H9 (cell line): ENCODE measurements around the gene FAP. TPM values are rescaled to one million over a fixed set of nuclear protein-coding genes. Genes with fewer than 3 reads are reported as not detected.

Source experiments
- DNase-seq: peaks from one replicate; pipeline ENCODE4 v3.0.0-alpha.2; 2017
- H2AFZ ChIP-seq: one replicate; pipeline ENCODE4 v1.6.1; 2013; ENCODE audit warnings: mild to moderate bottlenecking, low read length, control low read depth, moderate library complexity
- H2AK5ac ChIP-seq: 2 replicates; pipeline ENCODE4 v1.6.1; 2013; ENCODE audit warnings: low read length, control low read depth, mixed read lengths; ENCODE audit not compliant: insufficient read length
- H2BK120ac ChIP-seq: one replicate; pipeline ENCODE4 v1.6.1; 2013; ENCODE audit warnings: low read depth, mild to moderate bottlenecking, low read length, control low read depth, inconsistent platforms; ENCODE audit not compliant: poor library complexity, severe bottlenecking
- H2BK12ac ChIP-seq: 2 replicates; pipeline ENCODE4 v1.6.1; 2013; ENCODE audit warnings: low read length, control low read depth, mixed read lengths, low read depth; ENCODE audit not compliant: insufficient read length
- H2BK15ac ChIP-seq: 2 replicates; pipeline ENCODE4 v1.6.1; 2013; ENCODE audit warnings: low read depth, low read length, control low read depth
- H2BK20ac ChIP-seq: one replicate; pipeline ENCODE4 v1.6.1; 2013; ENCODE audit warnings: low read depth, mild to moderate bottlenecking, low read length, control low read depth, inconsistent platforms; ENCODE audit not compliant: poor library complexity, severe bottlenecking
- H2BK5ac ChIP-seq: 2 replicates; pipeline ENCODE4 v1.6.1; 2013; ENCODE audit warnings: low read length, control low read depth, mixed read lengths; ENCODE audit not compliant: insufficient read length
- H3K14ac ChIP-seq: 2 replicates; pipeline ENCODE4 v1.6.1; 2013; ENCODE audit warnings: low read length, control low read depth; ENCODE audit not compliant: insufficient read depth
- H3K18ac ChIP-seq: 2 replicates; pipeline ENCODE4 v1.6.1; 2013; ENCODE audit warnings: low read depth, mild to moderate bottlenecking, mixed read lengths, low read length, control low read depth; ENCODE audit not compliant: insufficient read length
- H3K23ac ChIP-seq: 2 replicates; pipeline ENCODE4 v1.6.1; 2013; ENCODE audit warnings: low read length, control low read depth, mixed read lengths, low read depth; ENCODE audit not compliant: insufficient read length
- H3K23me2 ChIP-seq: 2 replicates; pipeline ENCODE4 v1.6.1; 2013; ENCODE audit warnings: low read depth, mild to moderate bottlenecking, mixed read lengths, low read length, control low read depth; ENCODE audit not compliant: insufficient read length, poor library complexity, severe bottlenecking
- H3K27ac ChIP-seq: 2 replicates; pipeline ENCODE4 v1.5.1; 2013; ENCODE audit warnings: low read length, control low read depth, mixed read lengths, low read depth; ENCODE audit not compliant: insufficient read length
- H3K27me3 ChIP-seq: 2 replicates; pipeline ENCODE4 v1.6.1; 2013; ENCODE audit warnings: low read length, control low read depth, inconsistent platforms; ENCODE audit not compliant: insufficient read depth
- H3K4ac ChIP-seq: 2 replicates; pipeline ENCODE4 v1.6.1; 2013; ENCODE audit warnings: low read depth, mild to moderate bottlenecking, control low read depth, inconsistent platforms, low read length, moderate library complexity
- H3K4me1 ChIP-seq: 2 replicates; pipeline ENCODE4 v1.6.1; 2013; ENCODE audit warnings: low read length, control low read depth, inconsistent platforms; ENCODE audit not compliant: insufficient read depth
- H3K4me2 ChIP-seq: 2 replicates; pipeline ENCODE4 v1.6.1; 2013; ENCODE audit warnings: low read length, control low read depth, mixed read lengths; ENCODE audit not compliant: insufficient read length, insufficient read depth
- H3K56ac ChIP-seq: 2 replicates; pipeline ENCODE4 v1.6.1; 2013; ENCODE audit warnings: low read depth, mild to moderate bottlenecking, mixed read lengths, low read length, control low read depth; ENCODE audit not compliant: insufficient read length
- H3K79me1 ChIP-seq: 2 replicates; pipeline ENCODE4 v1.6.1; 2013; ENCODE audit warnings: low read depth, mild to moderate bottlenecking, moderate library complexity, low read length, control low read depth, inconsistent platforms; ENCODE audit not compliant: insufficient read depth, poor library complexity, severe bottlenecking
- H3K79me2 ChIP-seq: 2 replicates; pipeline ENCODE4 v1.6.1; 2013; ENCODE audit warnings: low read length, control low read depth, inconsistent platforms; ENCODE audit not compliant: insufficient read depth
- H3K9ac ChIP-seq: 2 replicates; pipeline ENCODE4 v1.6.1; 2013; ENCODE audit warnings: low read length, control low read depth, mixed read lengths; ENCODE audit not compliant: insufficient read length; ENCODE audit errors: extremely low read depth
- H3K9me3 ChIP-seq: one replicate; pipeline ENCODE4 v1.6.1; 2013; ENCODE audit warnings: low read depth, low read length, inconsistent platforms; ENCODE audit not compliant: control insufficient read depth
- H3T11ph ChIP-seq: one replicate; pipeline ENCODE4 v1.6.1; 2013; ENCODE audit warnings: mild to moderate bottlenecking, low read length, control low read depth, inconsistent platforms
- H4K20me1 ChIP-seq: one replicate; pipeline ENCODE4 v1.6.1; 2013; ENCODE audit not compliant: control insufficient read depth, insufficient read length, insufficient read depth
- H4K5ac ChIP-seq: 2 replicates; pipeline ENCODE4 v1.6.1; 2013; ENCODE audit warnings: low read depth, mild to moderate bottlenecking, mixed read lengths, low read length, control low read depth; ENCODE audit not compliant: insufficient read length
- H4K8ac ChIP-seq: replicated peaks from 2 replicates; pipeline ENCODE4 v1.6.1; 2013; ENCODE audit warnings: low read length, control low read depth, mixed read lengths, low read depth; ENCODE audit not compliant: insufficient read length
- H4K91ac ChIP-seq: 2 replicates; pipeline ENCODE4 v1.6.1; 2013; ENCODE audit warnings: low read depth, mild to moderate bottlenecking, moderate library complexity, mixed read lengths, low read length, control low read depth; ENCODE audit not compliant: insufficient read length
- H3K27ac Mint-ChIP-seq, 3 experiments: 2 replicates in 2 of 3; 3 replicates in 1 of 3; pipeline ENCODE4 v1.8.0; 2020 to 2021; ENCODE audit warnings: mixed read lengths in 3 of 3, mild to moderate bottlenecking in 1 of 3, moderate library complexity in 1 of 3
- H3K27me3 Mint-ChIP-seq: 2 replicates; pipeline ENCODE4 v1.8.0; 2021; ENCODE audit warnings: low read depth, mild to moderate bottlenecking, moderate library complexity, mixed read lengths
- H3K36me3 Mint-ChIP-seq, 3 experiments: 2 replicates in 2 of 3; 3 replicates in 1 of 3; pipeline ENCODE4 v1.8.0; 2020 to 2021; ENCODE audit warnings: low read depth in 3 of 3, mixed read lengths in 3 of 3; ENCODE audit not compliant: insufficient read depth in 1 of 3
- H3K4me1 Mint-ChIP-seq, 2 experiments: 2 replicates each; pipeline ENCODE4 v1.8.0; 2020; ENCODE audit warnings: mixed read lengths in 2 of 2
- H3K4me3 Mint-ChIP-seq, 2 experiments: 2 replicates in 1 of 2; 3 replicates in 1 of 2; pipeline ENCODE4 v1.8.0; 2020 to 2021; ENCODE audit warnings: mild to moderate bottlenecking in 2 of 2, mixed read lengths in 2 of 2, moderate library complexity in 1 of 2
- H3K9me3 Mint-ChIP-seq, 2 experiments: 2 replicates in 1 of 2; 3 replicates in 1 of 2; pipeline ENCODE4 v1.8.0; 2020; ENCODE audit warnings: mild to moderate bottlenecking in 2 of 2, mixed read lengths in 2 of 2, moderate library complexity in 1 of 2
- WGBS: extraction: QIAGEN DNeasy Blood & Tissue Kit; methylation state at CpG from one replicate; pipeline ENCODE4 v1.1.7; 2013; ENCODE audit warnings: missing lambda C conversion rate, low lambda C conversion rate, mixed read lengths; ENCODE audit not compliant: insufficient read length; ENCODE audit errors: extremely low coverage; 5-methylcytosine and 5-hydroxymethylcytosine counted together
- total RNA-seq: library from RNA; stranded (reverse); gene quantifications from 2 replicates; pipeline ENCODE4 v1.2.1, GENCODE V29; 2021
- TF ChIP-seq, protein P1 (sequence below): fragments of 200-600 bp; sonication (generic); conservative IDR thresholded peaks from 3 replicates; pipeline ENCODE4 v1.8.0; 2021; ENCODE audit warnings: antibody characterized with exemption, mild to moderate bottlenecking

The FAP gene
- total RNA-seq, 1 experiment from 2014 or later: not detected

DNA sequence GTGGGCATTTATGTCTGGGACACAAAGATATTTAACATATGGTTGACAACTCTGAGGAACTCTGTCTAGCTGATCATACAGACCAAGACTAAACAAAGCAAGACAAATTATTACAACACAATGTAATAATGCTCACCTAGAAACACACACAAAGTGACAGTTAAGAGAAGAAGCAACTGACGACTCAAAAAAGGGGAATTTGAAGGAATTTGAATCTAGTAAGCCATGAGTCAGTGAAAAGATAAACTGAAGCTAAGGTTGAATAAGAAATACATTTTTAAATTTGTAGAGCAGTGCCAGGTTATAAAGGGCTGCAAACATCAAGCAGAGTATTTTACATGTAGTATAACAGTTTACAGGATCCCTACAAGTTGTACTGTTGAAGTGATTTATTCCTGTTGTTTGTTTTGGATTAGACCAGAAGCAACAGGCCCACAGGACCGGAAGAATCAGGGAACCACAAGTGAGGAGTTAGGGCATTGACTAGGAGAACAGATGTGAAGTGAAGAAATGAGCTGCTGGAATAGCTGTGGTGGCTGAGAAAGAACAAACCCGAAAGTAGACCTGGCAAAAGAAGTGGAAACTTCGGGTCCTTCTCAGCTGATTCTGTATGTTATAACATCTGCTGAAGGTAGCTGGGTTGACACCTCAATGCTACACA, 39.6 kb upstream of the FAP start:
- Mint-ChIP-seq H3K4me3 (no peak overlapping the region), H3K27me3 (peaks cover 2% of the 10 kb centered on the region; the same call in 1 of the 2 replicates), H3K9me3 (no peaks in the 10 kb centered on the region), H3K27ac (no peak overlapping the region), H3K36me3 (no peaks in the 10 kb centered on the region), H3K4me1 (no peaks in the 10 kb centered on the region)
- Histone ChIP-seq H2AFZ (no peak overlapping the region), H3K79me2 (no peaks in the 10 kb centered on the region), H3K4me1 (no peaks in the 10 kb centered on the region), H3K4ac (no peak overlapping the region), H3K4me2 (no peak overlapping the region), H3K56ac (no peak overlapping the region), H3K14ac (no peak overlapping the region), H2BK12ac (no peak overlapping the region), H3K23me2 (no peaks in the 10 kb centered on the region), H3K9me3 (no peaks in the 10 kb centered on the region), H3K27ac (no peak overlapping the region), H2BK15ac (no peak overlapping the region), H3T11ph (no peak overlapping the region), H3K23ac (no peak overlapping the region), H2AK5ac (no peak overlapping the region), H3K9ac (no peak overlapping the region), H4K5ac (no peak overlapping the region), H2BK120ac (no peak overlapping the region), H4K8ac (no peak overlapping the region), H3K18ac (no peak overlapping the region), H2BK20ac (no peak overlapping the region), H3K27me3 (no peaks in the 10 kb centered on the region), H4K91ac (no peak overlapping the region), H2BK5ac (no peak overlapping the region), H3K79me1 (no peaks in the 10 kb centered on the region), H4K20me1 (no peaks in the 10 kb centered on the region)
- WGBS: no CpG with 5 or more reads among the region's 4 CpGs
- TF ChIP-seq, protein P1, sequence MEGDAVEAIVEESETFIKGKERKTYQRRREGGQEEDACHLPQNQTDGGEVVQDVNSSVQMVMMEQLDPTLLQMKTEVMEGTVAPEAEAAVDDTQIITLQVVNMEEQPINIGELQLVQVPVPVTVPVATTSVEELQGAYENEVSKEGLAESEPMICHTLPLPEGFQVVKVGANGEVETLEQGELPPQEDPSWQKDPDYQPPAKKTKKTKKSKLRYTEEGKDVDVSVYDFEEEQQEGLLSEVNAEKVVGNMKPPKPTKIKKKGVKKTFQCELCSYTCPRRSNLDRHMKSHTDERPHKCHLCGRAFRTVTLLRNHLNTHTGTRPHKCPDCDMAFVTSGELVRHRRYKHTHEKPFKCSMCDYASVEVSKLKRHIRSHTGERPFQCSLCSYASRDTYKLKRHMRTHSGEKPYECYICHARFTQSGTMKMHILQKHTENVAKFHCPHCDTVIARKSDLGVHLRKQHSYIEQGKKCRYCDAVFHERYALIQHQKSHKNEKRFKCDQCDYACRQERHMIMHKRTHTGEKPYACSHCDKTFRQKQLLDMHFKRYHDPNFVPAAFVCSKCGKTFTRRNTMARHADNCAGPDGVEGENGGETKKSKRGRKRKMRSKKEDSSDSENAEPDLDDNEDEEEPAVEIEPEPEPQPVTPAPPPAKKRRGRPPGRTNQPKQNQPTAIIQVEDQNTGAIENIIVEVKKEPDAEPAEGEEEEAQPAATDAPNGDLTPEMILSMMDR: no peak
- no peak for DNase-seq
